Right lobe of liver (tissue), 6 donors: ENCODE data around the gene OPN1SW. TPM values are rescaled to one million over a fixed set of nuclear protein-coding genes. Genes with fewer than 3 reads are reported as not detected.

Experiments
- ATAC-seq, 4 donors: fragments of 200-7000 bp; cut with Tn5 transposase; one replicate each; pipeline ENCODE4 v1.9.1; 2020; ENCODE audit warnings: mild to moderate bottlenecking in 4 of 4, moderate library complexity in 4 of 4
- DNase-seq, 3 donors: peaks; one replicate each; pipeline ENCODE4 v3.0.0-alpha.2; 2020
- H3K27ac ChIP-seq, 3 donors: fragments of 200-600 bp; one replicate each; pipeline ENCODE4 v1.8.0; 2022
- H3K27me3 ChIP-seq, 2 donors: fragments of 200-600 bp; one replicate each; pipeline ENCODE4 v1.8.0; 2022
- H3K36me3 ChIP-seq, 4 donors: fragments of 200-600 bp; sonication (generic) in 1 of 4; one replicate each; pipeline versions ENCODE4 v1.5.1 to v1.8.0; 2017 to 2022; ENCODE audit warnings: control low read depth in 1 of 4
- H3K4me1 ChIP-seq, 4 donors: fragments of 200-600 bp; sonication (generic) in 1 of 4; one replicate each; pipeline versions ENCODE4 v1.5.1 to v1.8.0; 2017 to 2022; ENCODE audit warnings: control low read depth in 1 of 4
- H3K4me3 ChIP-seq, 3 donors: fragments of 200-600 bp; one replicate each; pipeline ENCODE4 v1.8.0; 2022
- H3K9me3 ChIP-seq, 4 donors: fragments of 200-600 bp; sonication (generic) in 1 of 4; one replicate each; pipeline versions ENCODE4 v1.5.1 to v1.8.0; 2017 to 2022; ENCODE audit warnings: control low read depth in 1 of 4
- CTCF ChIP-seq, 4 donors: fragments of 200-600 bp in 3 of 4; fragments of 450-650 bp in 1 of 4; IDR thresholded peaks; one replicate each; pipeline versions ENCODE4 v1.5.1 to v1.8.0; 2016 to 2022; ENCODE audit warnings: antibody characterized with exemption in 4 of 4, mild to moderate bottlenecking in 2 of 4
- POLR2A ChIP-seq: fragments of 450-650 bp; IDR thresholded peaks from one replicate; pipeline ENCODE4 v1.6.1; 2017; ENCODE audit warnings: antibody characterized with exemption, mild to moderate bottlenecking
- WGBS: methylation state at CpG from one replicate; pipeline ENCODE4 v1.1.6; 2018; ENCODE audit warnings: low coverage, low lambda C conversion rate; ENCODE audit not compliant: insufficient coverage; ENCODE audit errors: missing lambda C conversion rate; 5-methylcytosine and 5-hydroxymethylcytosine counted together
- intact Hi-C, 2 donors: fragments of 100-400 bp; cut with DNase I; formaldehyde crosslinking; loops; one replicate each; pipeline versions ENCODE4 v1.11.2 to v1.14.1; 2022
- total RNA-seq, 6 experiments: library from RNA; depleted of rRNA in 2 of 6; stranded (reverse); fragments of >200 nt in 2 of 6; fragmentation: NEBNext Ultra II Directional in 3 of 6; extraction: Animal tissue kit (Norgen Biotek cat#: 25700) in 3 of 6; gene quantifications; one replicate each; pipeline versions ENCODE4 v1.1.0 to v1.2.4, GENCODE V29; 2016 to 2023
- donor health status: DM: no; HTN: yes; CAD: no.
- donor health status: DM: no; HTN: no; CAD: no.
- donor health status: DM: no; HTN: no; CAD: no.
- donor health status: DM: no; HTN: yes; CAD: no.
- donor health status: DM: no; HTN: yes; CAD: no.

The OPN1SW gene
- total RNA-seq, 6 experiments from 2014 or later, result not detected

GRCh38 chr7:128810473-128810872 is 34.9 kb upstream of the OPN1SW start:
- Histone ChIP-seq H3K36me3 (no peaks in the 10 kb centered on the region), H3K27me3 (no peaks in the 10 kb centered on the region), H3K9me3 (no peaks in the 10 kb centered on the region), H3K4me3 (no peak overlapping the region), H3K4me1 (no peaks in the 10 kb centered on the region), H3K27ac (no peak overlapping the region)
- TF ChIP-seq CTCF (IDR thresholded peaks at IDR 0.05), result no peak
- DNase-seq (no peak), ATAC-seq (no peak)
- no CpG with 5 or more reads among the region's 2 CpGs for WGBS
- intact Hi-C loops, result no loop called here

- no peak for DNase-seq
- ATAC-seq, result no peak
- Histone ChIP-seq H3K4me3 (no peak overlapping the region), H3K36me3 (no peaks in the 10 kb centered on the region), H3K4me1 (no peaks in the 10 kb centered on the region), H3K27ac (no peak overlapping the region), H3K27me3 (no peaks in the 10 kb centered on the region), H3K9me3 (no peaks in the 10 kb centered on the region)
- intact Hi-C loops, result no loop called here
- no peak for TF ChIP-seq CTCF (IDR thresholded peaks at IDR 0.05)
- TF ChIP-seq POLR2A, result no peak
- WGBS, result 67% methylated on average over 1 of the region's 3 CpGs
Measured at GRCh38 chr7:128809363-128809762, 33.8 kb upstream of the OPN1SW start.

- DNase-seq (no peak), ATAC-seq (no peak)
- H3K27ac ChIP-seq, result no peak overlapping the region
- H3K4me3 ChIP-seq, result no peak overlapping the region
- no peaks in the 10 kb centered on the region for H3K36me3 ChIP-seq
- 72% methylated on average over 3 of the region's 8 CpGs for WGBS
- TF ChIP-seq CTCF (IDR thresholded peaks at IDR 0.05) (no peak), POLR2A (no peak)
- H3K9me3 ChIP-seq, result no peaks in the 10 kb centered on the region
- intact Hi-C loops, result no loop called here
- H3K27me3 ChIP-seq, result no peaks in the 10 kb centered on the region
- no peaks in the 10 kb centered on the region for H3K4me1 ChIP-seq
Measured at GRCh38 chr7:128807191-128807590, 31.6 kb upstream of the OPN1SW start.

- DNase-seq, result no peak
- 100% methylated on average over 1 of the region's 5 CpGs for WGBS
- Histone ChIP-seq H3K36me3 (no peaks in the 10 kb centered on the region), H3K4me3 (no peak overlapping the region), H3K27me3 (no peaks in the 10 kb centered on the region), H3K4me1 (no peaks in the 10 kb centered on the region), H3K27ac (no peak overlapping the region), H3K9me3 (no peaks in the 10 kb centered on the region)
- ATAC-seq, result no peak
- TF ChIP-seq POLR2A (no peak), CTCF (IDR thresholded peaks at IDR 0.05) (no peak)
- intact Hi-C loops, result no loop called here
Measured at GRCh38 chr7:128805225-128805624, 29.6 kb upstream of the OPN1SW start.

GRCh38 chr7:128804484-128804883 is 28.9 kb upstream of the OPN1SW start:
- H3K9me3 ChIP-seq, result no peaks in the 10 kb centered on the region
- H3K4me3 ChIP-seq, result no peak overlapping the region
- H3K36me3 ChIP-seq, result no peaks in the 10 kb centered on the region
- ATAC-seq (no peak), DNase-seq (no peak)
- intact Hi-C loops, result no loop called here
- H3K27me3 ChIP-seq, result no peaks in the 10 kb centered on the region
- no peak overlapping the region for H3K27ac ChIP-seq
- no peaks in the 10 kb centered on the region for H3K4me1 ChIP-seq
- no peak for TF ChIP-seq CTCF (IDR thresholded peaks at IDR 0.05)
- no peak for TF ChIP-seq POLR2A
- 73% methylated on average over 2 of the region's 6 CpGs for WGBS
